Measurements from ENCODE around the gene CFAP206. TPM values are rescaled to one million over a fixed set of nuclear protein-coding genes. Genes with fewer than 3 reads are reported as not detected.
"Not testable (repeated sequence)": the region's sequence is repeated elsewhere in the genome, so short reads cannot be mapped to it uniquely, and the experiment has no call there.

Gene CFAP206
- total RNA-seq, 1 donor from 2014 or later: not detected

- intact Hi-C loops (cut with DNase I): no loop called here
Measured at GRCh38 chr6:87408721-87409155, 966 bp downstream of the CFAP206 start.

GRCh38 chr6:87419266-87419665, 11.5 kb downstream of the CFAP206 start:
- ATAC-seq (ENCODE audit: poor library complexity) (no peak), DNase-seq (no peak)
- intact Hi-C loops (cut with DNase I): no loop called here

More at GRCh38 chr6:87408721-87409155, 966 bp downstream of the CFAP206 start:
- DNase-seq (no peak), ATAC-seq (ENCODE audit: poor library complexity) (no peak)

GRCh38 chr6:87420360-87420759, 12.6 kb downstream of the CFAP206 start:
- no peak for ATAC-seq (ENCODE audit: poor library complexity)
- intact Hi-C loops (cut with DNase I): no loop called here

GRCh38 chr6:87421576-87421975, 13.8 kb downstream of the CFAP206 start:
- DNase-seq (no peak), ATAC-seq (ENCODE audit: poor library complexity) (no peak)
- intact Hi-C loops (cut with DNase I): no loop called here

More at GRCh38 chr6:87420360-87420759, 12.6 kb downstream of the CFAP206 start:
- DNase-seq: no peak

GRCh38 chr6:87426789-87427188, 19.0 kb downstream of the CFAP206 start:
- intact Hi-C loops (cut with DNase I): no loop called here
- no peak for ATAC-seq (ENCODE audit: poor library complexity)
- DNase-seq: no peak

- intact Hi-C loops (cut with DNase I): no loop called here
- ATAC-seq (ENCODE audit: poor library complexity) (no peak), DNase-seq (no peak)
Measured at GRCh38 chr6:87430499-87430898, 22.7 kb downstream of the CFAP206 start.

- intact Hi-C loops (cut with DNase I): no loop called here
- DNase-seq: no peak
- no peak for ATAC-seq (ENCODE audit: poor library complexity)
Measured at GRCh38 chr6:87431263-87431662, 23.5 kb downstream of the CFAP206 start.

- ATAC-seq (ENCODE audit: poor library complexity): peak; percentile 68
- intact Hi-C loops (cut with DNase I): no loop called here
- no peak for DNase-seq
Measured at GRCh38 chr6:87436435-87436834, 28.7 kb downstream of the CFAP206 start.

- DNase-seq (no peak), ATAC-seq (ENCODE audit: poor library complexity) (no peak)
- intact Hi-C loops (cut with DNase I): no loop called here
Measured at GRCh38 chr6:87441711-87442110, 33.9 kb downstream of the CFAP206 start.

GRCh38 chr6:87444362-87444761, 36.6 kb downstream of the CFAP206 start:
- DNase-seq: no peak

GRCh38 chr6:87465051-87465450, 57.3 kb downstream of the CFAP206 start:
- intact Hi-C loops (cut with DNase I): no loop called here
- DNase-seq: no peak

More at GRCh38 chr6:87444362-87444761, 36.6 kb downstream of the CFAP206 start:
- no peak for ATAC-seq (ENCODE audit: poor library complexity)
- intact Hi-C loops (cut with DNase I): no loop called here

GRCh38 chr6:87472525-87473418, 65.0 kb downstream of the CFAP206 start, which contains the start of gene SLC35A1:
TSS of gene SLC35A1 (plus strand) at chr6:87472974. CDS start at chr6:87473004, 30 bp downstream.
- ATAC-seq (ENCODE audit: poor library complexity) (peak; percentile 100), DNase-seq (peak; percentile 92)
- intact Hi-C loops (cut with DNase I): loop anchor here (10.0 kb wide), 1 partner anchor 318 kb away; the partner anchor contains the start of gene ZNF292

More at GRCh38 chr6:87465051-87465450, 57.3 kb downstream of the CFAP206 start:
- no peak for ATAC-seq (ENCODE audit: poor library complexity)

- ATAC-seq (ENCODE audit: poor library complexity): peak; percentile 87
- intact Hi-C loops (cut with DNase I): loop anchor here (10.0 kb wide), 1 partner anchor 319 kb away; the partner anchor contains the start of gene ZNF292
- DNase-seq: no peak
Measured at GRCh38 chr6:87473419-87473903, 65.7 kb downstream of the CFAP206 start.

- intact Hi-C loops (cut with DNase I): no loop called here
- DNase-seq (no peak), ATAC-seq (ENCODE audit: poor library complexity) (no peak)
Measured at GRCh38 chr6:87481931-87482330, 74.2 kb downstream of the CFAP206 start.

GRCh38 chr6:87482366-87482765, 74.6 kb downstream of the CFAP206 start:
- intact Hi-C loops (cut with DNase I): no loop called here
- no peak for DNase-seq
- ATAC-seq (ENCODE audit: poor library complexity): no peak

- no peak for DNase-seq
- no peak for ATAC-seq (ENCODE audit: poor library complexity)
- intact Hi-C loops (cut with DNase I): no loop called here
Measured at GRCh38 chr6:87483929-87484328, 76.2 kb downstream of the CFAP206 start.

- no peak for DNase-seq
- no peak for ATAC-seq (ENCODE audit: poor library complexity)
- intact Hi-C loops (cut with DNase I): no loop called here
Measured at GRCh38 chr6:87484491-87484890, 76.7 kb downstream of the CFAP206 start.

- intact Hi-C loops (cut with DNase I): no loop called here
- ATAC-seq (ENCODE audit: poor library complexity): no peak
Measured at GRCh38 chr6:87487555-87487954, 79.8 kb downstream of the CFAP206 start.

GRCh38 chr6:87489326-87489725, 81.6 kb downstream of the CFAP206 start:
- DNase-seq; intact Hi-C loops (cut with DNase I); ATAC-seq (ENCODE audit: poor library complexity): not testable (repeated sequence)

More at GRCh38 chr6:87487555-87487954, 79.8 kb downstream of the CFAP206 start:
- no peak for DNase-seq

Data from Right ventricle myocardium superior (tissue), 1 donor.